ENCODE measurements around the gene ARCN1.

DNA sequence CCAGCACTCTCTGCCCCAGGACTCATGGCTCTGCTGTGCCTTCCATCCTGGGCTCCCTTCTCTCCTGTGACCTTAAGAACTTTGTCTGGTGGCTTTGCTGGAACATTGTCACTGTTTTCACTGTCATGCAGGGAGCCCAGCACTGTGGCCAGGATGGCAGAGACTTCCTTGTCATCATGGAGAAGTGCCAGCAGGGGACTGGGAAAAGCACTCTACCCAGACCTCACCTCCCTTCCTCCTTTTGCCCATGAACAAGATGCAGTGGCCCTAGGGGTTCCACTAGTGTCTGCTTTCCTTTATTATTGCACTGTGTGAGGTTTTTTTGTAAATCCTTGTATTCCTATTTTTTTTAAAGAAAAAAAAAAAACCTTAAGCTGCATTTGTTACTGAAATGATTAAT lies 47.9 kb upstream of the ARCN1 start:
- TF ChIP-seq TAF1 (IDR thresholded peaks at IDR 0.05; ENCODE audit: low read depth, low read length) = no peak
- no peak for TF ChIP-seq POU2F2 (IDR thresholded peaks at IDR 0.05; ENCODE audit: low read depth, low read length)
- no peak for TF ChIP-seq POLR2A (IDR thresholded peaks at IDR 0.05; ENCODE audit: low read depth, low read length)
- no peak for TF ChIP-seq POLR2AphosphoS5 (IDR thresholded peaks at IDR 0.05; ENCODE audit: low read depth, low read length)
- no peak for TF ChIP-seq SPI1 (IDR thresholded peaks at IDR 0.05; ENCODE audit: low read depth, low read length)
